Tongue (tissue), 2 donors: ENCODE results near the gene DYRK1A. TPM values are rescaled to one million over a fixed set of nuclear protein-coding genes. Genes with fewer than 3 reads are reported as not detected.

ENCODE experiments used
- DNase-seq: peaks from one replicate; pipeline ENCODE4 v3.0.0-alpha.2; 2015
- total RNA-seq: library from RNA; depleted of rRNA; stranded (reverse); fragments of >200 nt; gene quantifications from one replicate; pipeline ENCODE4 v1.2.3, GENCODE V29; 2014

Gene DYRK1A
- total RNA-seq, 1 donor from 2014 or later, result 150 TPM

DNA sequence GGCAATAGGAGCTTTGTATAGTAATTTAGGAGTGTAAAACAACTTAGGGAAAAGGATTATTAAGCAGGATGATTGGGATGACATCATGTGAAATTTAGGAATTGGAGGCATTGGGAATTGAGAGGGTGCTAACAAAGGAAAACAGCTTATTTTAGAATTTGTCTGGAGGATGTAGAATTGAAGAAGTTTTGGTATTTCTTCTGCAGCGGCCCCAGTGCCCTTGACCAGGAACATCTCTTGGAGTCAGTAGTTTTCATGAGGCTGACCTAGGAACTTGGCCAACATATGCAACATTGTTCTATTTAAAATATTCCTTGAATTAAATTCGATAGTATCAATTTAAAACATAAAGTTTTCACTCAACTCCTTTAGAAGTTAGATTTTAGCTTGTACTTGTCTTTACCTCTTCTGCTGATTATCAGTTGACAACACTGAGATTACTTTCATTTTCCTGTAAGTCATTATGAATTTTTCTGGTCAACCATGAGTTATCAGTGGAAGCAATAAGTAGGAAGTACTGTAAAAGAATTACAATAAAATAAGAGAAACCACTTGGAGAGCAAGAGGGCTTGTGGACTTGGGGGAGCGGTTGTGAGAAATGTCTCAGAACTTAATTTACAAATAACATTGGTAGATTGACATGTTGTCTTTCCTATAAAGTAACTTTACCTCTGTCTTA, 52.8 kb downstream of the DYRK1A start:
- no peak for DNase-seq

DNA sequence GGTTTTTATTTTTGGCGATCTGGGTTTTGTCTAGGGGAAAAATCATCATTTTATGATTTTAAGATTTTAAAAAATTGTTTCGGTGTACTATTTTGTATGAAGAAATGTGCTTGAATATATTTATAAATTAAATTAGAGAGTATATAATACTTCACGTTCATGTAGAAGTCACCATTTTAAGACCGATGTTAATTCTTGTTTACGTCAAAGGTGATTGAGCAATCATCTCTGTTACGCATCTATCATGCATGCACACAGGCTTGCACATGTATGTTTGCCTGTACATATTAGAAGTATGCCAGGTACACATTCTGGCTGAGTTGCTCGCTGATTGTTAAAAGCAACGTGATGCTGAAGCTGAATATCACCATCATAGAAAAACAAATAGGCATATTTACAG, 54.7 kb downstream of the DYRK1A start:
- DNase-seq, result no peak

DNA sequence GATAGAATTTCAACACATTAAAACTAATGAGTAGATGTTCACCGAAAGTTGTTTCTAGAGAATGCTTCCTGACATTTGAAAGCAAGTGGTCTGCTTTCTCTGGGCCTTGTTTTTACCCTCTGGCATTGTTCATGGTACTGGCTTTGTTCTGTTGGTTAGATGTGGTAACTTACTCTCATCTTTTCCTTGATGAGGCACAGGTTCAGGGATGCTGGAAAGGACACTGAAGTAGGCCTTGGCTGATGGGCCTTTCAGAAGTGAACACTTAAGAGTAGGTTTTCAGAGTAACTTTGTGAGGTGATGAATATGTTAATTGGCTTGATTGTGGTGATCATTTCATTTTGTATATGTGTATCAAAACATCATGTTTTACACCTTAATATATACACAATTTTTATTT, 55.8 kb downstream of the DYRK1A start:
- no peak for DNase-seq

DNA sequence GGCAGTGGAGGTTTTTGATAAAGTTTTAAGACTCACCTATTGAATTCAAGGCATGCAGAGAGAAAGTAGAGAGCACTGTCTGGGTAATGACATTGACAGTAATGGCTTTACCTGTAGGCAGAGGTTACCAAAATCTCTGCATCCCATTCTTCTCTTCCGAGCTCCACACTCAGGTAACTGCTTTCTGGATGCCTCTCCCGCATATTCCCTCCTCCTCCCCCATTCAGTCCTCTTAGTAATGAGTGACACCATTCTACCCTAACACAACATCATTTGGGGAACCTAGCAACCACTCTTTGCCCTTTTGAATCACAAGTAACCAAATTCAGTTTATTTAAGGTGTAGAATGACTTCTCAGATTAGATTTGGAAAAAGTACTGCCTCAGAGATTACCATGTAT, 56.5 kb downstream of the DYRK1A start:
- DNase-seq, result no peak

DNA sequence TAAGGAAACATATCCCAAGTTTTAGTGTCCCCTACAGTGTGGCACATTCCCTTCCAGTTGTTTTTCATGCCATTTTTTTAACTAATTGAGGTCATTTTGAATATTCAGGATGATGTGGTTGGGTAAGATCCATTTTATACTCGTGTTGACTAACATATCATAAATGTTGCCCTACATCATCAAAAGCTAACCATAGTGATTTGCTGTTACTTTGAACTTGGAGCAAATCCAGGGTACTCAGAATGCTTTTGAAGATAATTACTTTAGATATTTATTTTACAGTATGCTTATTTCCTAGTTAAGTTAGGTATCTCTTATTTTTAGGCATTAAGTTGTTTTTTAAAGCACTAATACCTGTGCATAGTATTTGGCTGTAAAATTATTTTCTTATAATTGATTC, 57.8 kb downstream of the DYRK1A start:
- DNase-seq, result no peak

DNA sequence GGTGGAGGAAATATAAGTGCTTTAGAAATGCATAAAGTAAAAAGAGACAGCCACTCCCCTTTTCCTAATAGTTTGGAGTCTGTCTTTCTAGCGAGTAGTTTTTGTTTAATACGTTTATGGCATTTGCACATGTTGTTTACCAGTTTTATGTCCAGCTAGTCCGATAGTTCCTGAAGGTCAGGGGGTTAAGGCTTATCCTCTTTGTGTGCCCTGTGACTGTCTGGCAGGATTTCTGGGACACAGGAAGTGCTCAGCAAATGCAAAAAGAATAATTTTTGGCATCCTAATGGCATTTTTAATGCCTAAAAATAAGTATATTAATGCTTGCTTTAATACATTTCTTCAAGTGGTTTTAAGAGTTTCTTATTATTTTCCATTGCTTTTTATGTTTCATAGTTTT, 58.4 kb downstream of the DYRK1A start:
- no peak for DNase-seq

DNA sequence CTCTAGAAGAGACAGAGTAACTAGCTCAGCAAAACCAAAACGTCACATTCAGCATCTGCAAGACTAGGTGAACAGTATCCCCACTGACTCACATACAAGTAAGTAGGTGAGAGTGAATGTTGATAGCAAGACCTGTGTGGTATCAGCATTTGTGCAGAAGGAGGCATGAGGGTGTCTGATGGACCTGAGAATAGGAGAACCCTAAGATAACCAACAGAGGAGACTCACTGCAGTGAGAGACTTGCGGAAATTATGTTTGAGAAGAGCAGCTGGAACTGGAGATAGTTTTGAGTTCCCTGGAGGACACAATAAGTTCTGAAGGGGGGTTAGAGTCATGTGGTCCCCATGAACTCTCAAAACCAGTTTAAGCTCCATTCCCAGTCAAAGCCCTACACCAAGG, 59.1 kb downstream of the DYRK1A start:
- no peak for DNase-seq

DNA sequence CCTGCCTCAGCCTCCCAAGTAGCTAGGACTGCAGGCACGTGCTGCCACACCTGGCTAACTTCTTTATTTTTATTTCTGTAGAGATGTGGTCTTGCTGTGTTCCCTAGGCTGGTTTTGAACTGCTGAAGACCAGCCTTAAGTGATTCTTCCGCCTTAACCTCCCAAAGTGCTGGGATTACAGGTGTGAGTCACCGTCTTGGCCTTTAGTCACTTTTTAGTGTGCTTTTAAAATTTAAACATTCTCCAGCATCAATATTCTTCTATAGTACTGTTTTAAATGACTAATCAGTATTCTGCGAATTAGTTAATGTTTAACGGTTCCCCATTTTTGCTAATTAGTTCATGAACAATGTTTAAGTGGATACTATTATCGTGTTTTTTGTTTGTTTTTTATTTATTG, 60.6 kb downstream of the DYRK1A start:
- no peak for DNase-seq

DNA sequence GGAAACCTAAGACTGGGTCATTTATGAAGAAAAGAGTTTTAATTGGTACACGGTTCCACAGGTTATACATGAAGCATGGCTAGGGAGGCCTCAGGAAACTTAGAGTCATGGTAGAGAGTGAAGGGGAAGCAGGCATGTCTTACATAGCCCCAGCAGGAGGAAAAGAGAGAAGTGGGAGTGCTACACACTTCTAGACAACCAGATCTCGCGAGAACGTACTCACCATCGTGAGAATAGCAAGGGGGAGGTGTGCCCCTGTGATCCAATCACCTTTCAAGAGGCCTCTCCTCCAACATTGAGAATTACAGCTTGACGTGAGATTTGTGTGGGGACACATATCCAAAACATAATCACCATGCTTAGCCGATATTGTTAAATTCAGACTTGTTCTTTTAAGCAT, 62.8 kb downstream of the DYRK1A start:
- DNase-seq, result no peak

DNA sequence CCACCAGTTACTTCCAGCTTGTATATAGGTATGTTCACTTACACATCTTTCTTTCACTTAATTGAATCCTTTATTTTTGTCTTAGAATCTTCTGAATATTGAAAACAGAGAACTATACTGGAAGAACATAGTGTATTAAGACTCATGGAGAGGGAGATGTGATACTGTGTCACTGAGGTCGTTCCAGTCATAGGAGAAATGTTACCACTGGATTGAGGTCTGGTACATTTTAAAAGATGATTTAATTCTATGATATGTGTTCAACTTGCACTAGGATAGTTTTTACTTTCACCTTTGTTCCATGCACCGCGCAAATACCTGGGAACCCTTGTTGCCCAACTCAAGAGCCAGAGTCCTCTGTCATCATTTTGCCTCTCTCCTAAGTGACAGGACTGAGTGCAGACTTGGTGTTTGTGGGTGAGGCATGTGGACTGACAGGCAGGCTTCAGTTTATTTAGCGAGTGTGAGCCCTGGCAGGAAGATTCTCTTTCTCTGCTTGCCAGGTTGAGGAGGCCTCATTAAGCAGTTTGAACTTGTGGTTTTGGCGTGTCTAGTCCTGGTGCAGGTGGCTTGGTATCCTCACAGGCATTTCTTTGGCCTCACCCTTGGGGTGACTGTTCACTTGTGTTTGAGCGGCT, 63.7 kb downstream of the DYRK1A start:
- no peak for DNase-seq

DNA sequence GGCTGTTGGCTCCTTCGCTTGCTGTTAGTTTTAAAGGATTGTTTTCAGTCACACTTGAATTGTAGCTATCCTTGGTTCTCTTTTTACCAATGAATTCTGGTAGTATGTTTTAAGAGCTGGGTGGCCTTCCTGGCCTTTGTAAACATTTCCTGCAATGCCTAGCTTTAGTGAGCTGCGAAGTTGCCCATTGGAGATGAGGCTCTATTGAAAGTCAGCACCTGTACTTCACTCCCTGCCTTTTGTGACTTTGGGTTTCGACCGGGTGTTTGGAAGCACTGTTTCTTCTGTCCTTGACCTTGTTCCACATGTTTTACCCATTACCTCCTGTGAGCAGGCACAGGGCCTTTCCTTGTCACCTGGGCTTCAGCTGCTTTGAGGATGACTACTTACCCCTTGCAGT, 64.7 kb downstream of the DYRK1A start:
- DNase-seq, result no peak

DNA sequence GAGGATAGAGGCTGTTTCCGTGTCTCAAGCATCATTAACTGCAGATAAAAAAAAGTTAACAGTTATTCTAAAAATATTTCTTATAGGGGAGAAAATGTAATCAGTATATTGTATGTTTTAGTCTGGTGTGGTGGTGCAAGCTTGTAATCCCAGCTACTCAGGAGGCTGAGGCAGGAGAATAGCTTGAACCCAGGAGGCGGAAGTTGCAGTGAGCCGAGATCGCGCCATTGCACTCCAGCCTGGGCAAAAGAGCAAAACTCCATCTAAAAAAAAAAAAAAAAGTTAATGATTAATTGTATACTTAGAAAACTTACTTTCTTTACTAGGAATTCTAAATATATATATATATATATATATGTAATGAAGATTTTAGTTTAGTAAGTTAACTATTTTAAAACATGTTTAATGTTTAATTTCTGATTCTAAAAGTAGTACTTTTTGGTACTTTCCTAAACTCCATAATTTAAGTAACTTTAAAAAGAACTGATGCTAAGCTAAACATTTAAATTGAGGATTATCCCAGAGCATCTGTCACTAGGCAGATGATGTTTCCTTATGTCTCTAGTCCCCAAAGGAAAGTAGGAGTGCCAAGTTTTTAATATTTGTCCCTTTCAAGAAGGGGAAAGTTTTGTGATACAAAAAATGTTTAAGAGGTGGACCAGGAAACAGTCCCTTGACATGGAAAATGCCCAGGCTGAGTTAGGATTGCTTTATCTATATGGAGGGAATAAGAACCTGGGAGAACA, 66.3 kb downstream of the DYRK1A start:
- DNase-seq, result peak; percentile 30

DNA sequence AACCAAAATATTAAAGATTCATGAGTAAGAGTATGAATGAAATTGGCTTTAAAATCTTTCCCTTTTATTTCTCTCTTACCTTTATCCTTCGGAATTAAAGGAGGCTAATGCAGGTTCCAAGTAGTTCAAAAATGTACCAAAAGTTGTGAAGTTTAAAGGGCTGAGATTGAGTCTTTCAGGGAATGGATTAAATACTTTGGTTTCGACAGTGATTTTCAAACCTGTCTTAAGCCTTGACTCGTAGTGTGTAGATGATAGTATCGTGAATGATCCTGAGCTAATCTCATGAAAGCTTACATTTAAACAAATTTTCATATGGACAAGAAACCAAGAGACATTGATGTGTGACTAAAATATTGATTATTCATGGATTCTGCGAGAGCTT, 66.9 kb downstream of the DYRK1A start:
- DNase-seq, result no peak

DNA sequence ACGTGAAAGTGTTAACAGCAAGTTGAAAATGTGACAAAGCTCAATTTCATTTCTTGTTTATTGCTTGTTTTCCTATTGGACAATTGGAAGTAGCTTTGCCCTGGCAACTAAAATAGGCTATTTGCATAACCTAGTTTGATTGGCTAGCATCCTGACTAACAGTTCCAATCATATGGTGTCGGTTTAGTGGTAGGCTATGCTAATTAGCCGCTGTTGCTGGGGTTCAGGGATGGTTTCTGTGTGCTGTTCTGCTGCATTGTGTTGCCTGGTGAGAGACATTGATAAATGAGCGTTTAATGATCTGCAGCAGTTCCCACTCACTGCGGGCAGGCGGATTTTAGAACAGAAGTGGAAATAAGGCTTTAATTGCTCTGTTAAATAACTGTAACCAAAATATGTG, 68.5 kb downstream of the DYRK1A start:
- DNase-seq, result peak; percentile 97

DNA sequence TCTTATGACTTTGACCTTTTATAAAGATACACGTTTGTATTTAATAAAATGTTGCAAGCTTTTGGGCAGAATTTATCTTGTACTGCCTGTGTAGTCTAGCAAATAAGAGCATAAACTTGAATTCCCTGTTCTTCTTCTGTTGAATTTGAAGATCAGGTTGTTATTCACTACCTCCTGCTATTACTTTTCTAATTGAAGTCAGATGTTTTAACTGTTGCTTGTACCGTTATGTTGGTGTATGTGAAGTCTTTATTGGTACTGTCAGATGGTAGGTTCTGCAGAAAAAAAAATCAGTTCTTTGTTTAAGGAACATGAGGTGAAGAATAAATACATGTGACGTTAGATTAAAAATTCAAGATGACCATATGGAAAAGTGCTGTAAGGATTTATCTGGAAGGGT, 69.1 kb downstream of the DYRK1A start:
- DNase-seq, result peak; percentile 34

DNA sequence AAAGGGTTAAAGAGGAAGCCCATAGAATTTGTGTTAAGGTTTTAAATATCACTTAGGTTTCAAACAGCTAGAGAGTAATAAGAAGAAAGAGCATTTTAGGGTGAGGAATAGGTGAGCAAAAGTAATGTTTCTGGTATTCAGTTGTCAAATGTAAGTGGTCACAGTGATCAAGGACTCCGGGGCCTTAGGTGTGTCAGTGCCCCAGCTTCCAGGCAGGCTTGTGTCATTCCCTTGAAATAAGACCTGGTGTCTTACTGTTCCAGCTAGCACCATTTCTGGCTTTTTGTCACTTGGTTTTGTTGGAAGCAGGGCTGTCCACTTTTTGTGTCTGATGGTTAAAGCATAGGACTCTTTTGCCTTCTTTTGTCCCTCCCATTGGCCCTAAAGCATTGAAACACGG, 69.6 kb downstream of the DYRK1A start:
- peak; percentile 42 for DNase-seq

DNA sequence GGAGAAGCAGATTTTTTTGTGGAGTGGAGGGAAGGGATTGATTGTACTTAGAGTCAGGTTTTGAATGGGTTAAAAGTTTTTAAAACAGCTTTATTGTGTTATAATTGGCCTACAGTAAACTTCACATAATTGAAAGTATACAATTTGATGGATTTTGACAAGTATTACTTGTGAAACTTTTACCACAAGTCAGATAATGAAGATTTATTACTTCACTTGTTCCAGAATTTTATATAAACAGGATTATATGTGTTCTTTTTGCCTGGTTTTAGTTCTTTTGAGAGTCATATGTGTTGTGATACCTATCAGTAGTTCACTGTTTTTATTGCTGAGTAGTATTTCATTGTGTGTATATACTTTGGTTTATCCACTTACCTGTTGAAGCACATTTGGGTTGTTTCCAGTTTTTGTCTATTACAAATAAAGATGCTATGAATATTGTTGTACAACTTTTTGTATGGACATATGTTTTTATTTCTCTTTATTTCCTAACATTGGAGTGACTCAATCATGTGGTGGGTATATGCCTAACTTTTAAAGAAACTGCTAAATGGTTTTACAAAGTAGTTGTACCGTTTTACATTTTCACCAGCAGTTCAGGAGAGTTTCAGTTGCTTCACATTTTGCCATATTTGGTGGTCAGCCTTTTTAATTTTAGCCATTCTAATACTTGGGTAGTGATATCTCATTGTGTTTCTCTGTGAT, 71.0 kb downstream of the DYRK1A start:
- DNase-seq, result no peak

DNA sequence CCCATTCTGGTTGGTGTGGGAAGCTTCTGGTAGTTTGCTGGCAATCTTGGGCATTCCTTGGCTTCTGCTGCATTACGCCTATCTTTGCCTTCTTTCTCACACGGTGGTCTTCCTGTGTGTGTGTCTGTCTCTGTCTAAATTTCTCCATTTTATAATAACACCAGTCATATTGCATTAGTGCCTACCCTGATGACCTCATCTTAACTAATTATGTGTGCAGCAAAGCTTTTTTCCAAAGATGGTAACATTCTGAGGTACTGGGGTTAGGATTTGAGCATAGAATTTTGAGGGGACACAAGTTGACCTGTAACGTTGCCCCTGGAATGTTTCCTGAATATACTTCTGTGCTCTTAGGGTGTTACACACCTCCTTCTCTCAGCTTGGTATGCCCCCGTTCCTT, 77.1 kb downstream of the DYRK1A start:
- no peak for DNase-seq

DNA sequence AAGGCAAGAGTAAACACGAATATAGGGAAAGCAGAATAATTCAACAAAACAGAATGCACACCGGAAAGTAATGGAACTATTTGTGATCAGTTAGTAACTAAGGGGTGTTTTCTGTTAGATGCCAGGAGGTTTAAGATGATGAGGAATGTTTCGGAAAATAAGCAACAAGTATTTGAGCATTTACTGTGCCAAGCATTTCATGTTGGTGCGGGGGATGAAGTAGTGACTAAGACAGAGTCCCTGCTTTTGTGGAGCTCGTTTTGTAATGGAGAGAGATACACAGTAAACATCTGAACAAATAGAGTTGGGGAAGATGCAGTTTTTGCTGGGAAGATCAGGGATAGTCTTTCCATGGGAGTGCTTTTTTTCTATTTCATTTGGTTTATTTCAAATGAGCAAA, 78.7 kb downstream of the DYRK1A start:
- DNase-seq, result no peak

DNA sequence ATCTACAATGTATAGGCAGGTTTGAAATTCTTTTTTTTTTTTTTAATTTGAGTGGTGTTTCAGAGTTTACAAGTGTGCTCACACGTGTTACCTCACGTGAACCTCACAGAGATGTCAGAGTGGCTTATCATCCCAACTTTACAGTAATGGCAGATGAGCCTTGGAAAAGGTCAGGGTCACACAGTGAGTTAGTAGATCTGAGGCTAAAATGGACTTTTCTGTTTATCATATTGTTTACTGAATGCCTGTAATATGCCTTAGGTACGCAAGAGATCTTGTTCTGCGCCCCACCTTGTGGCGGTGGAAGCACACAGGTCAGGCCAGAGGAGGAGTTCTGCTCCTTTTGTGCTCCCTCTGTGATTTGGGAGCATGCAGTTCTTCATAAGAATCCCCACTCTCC, 80.0 kb downstream of the DYRK1A start:
- DNase-seq, result no peak

DNA sequence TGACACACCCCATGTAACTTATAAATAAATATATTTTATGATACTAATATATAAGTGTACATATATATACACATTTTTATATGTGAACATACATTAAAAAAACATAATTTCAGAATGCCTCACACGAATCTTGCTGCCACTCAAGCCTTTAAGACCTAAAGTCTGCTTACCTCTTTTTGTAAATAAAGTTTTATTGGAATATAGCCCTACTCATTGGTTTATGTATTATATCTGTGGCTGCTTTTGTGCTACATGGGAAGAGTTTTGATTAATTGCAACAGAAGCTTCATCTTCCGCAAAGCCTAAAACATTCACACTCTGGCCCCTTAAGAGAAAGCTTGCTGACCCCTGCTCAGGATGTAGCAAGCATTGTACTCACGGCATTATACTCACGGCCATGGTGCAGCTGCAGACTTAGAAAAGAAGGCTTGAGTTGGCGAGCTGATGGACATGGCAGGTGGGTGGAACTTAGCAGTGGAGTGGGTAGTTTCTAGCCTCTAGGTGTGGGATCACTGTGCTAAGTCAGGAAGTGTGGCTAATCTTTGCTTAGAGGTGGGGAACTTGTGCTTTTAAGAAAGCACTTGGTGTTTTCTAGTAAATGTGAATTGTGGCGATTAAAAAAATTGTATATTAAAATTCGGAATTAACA, 80.8 kb downstream of the DYRK1A start:
- DNase-seq, result peak; percentile 65

DNA sequence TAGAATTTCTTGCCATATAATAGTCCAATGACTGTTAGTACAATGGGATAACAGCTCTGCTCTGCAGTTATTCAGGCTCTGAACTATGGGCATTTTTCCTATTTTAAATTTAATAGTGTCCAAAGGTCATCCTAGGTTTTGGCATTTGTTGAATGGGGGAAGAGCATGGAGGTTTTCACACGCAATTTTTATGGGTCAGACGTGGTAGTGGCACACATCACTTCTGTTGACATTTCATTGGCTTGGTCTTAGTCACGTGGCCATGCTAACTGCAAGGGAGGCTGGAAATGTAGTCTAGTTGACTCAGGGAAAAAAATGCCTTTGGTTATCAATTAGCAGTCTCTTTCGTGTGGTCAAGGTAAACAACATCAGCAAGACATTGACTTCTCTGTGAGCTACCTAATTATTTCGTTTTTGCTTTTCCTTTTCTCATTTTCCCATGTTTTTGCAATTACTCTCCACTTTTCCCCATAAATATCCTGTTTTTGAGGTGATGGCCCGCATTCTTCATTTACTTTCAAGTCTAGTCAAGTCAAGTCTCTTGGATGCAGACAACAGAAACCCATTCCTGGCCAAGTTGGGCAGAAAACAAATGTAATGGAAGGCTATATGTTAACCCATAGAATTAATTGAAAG, 82.8 kb downstream of the DYRK1A start:
- DNase-seq, result no peak
